A673 (cell line): ENCODE measurements around the gene NPTN.

Experiments used
- CTCF ChIP-seq: fragments of 300-800, 200-600 bp; sonication (generic); conservative IDR thresholded peaks from 2 replicates; pipeline ENCODE4 v1.5.1; 2017; ENCODE audit warnings: low read depth, mild to moderate bottlenecking, antibody characterized with exemption, low read length, moderate library complexity, mixed read lengths
- EZH2 ChIP-seq: fragments of 200-600 bp; sonication (generic); IDR thresholded peaks from 2 replicates; pipeline ENCODE4 v1.6.1; 2017; ENCODE audit warnings: borderline replicate concordance, low read depth, mild to moderate bottlenecking, mixed read lengths, antibody characterized with exemption, low read length; ENCODE audit not compliant: poor library complexity, severe bottlenecking

- TF ChIP-seq CTCF (no peak), EZH2 (no peak)
Observed at GRCh38 chr15:73593304-73594074, 39.7 kb downstream of the NPTN start.
